HL-60/S4 treated with retinoic acid at 250 ng/mL for 4 days and 3 days (cell line): Measurements from ENCODE around the gene ANKEF1.

Source experiments
- in situ Hi-C: fragments of 300-500 bp; cut with MboI; formaldehyde crosslinking; loops from 2 replicates; pipeline ENCODE4 v1.7.0; 2022; ENCODE audit warnings: low sequenced_read_pairs

The ANKEF1 gene

GRCh38 chr20:10034717-10035571 lies at the start of gene ANKEF1:
TSS of gene ANKEF1 (plus strand) at chr20:10034987. CDS start at chr20:10038302, 3,315 bp downstream.
- in situ Hi-C loops, result no loop called here

GRCh38 chr20:9985281-9985680 lies 49.5 kb upstream of the ANKEF1 start:
- in situ Hi-C loops, result no loop called here

DNA sequence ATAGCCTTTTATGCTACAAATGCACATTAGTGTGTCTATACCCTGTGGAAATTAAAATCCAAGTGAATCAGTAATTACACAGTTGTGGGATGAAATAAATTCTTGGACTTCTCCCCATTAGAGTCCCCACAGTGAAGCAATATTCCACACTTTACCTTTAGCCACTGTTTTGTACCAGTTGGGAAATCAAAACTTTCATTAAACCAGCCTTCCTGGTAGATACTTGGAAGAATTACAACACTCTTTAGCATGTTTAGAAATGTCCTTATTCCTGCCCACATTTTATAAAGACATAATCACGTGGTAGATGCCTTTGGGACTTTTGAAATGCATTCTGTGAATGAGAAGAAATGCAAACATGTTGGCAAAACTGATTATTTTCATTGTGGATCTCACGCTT lies 49.0 kb upstream of the ANKEF1 start:
- in situ Hi-C loops, result no loop called here

GRCh38 chr20:9989066-9989724 lies 45.6 kb upstream of the ANKEF1 start:
- in situ Hi-C loops, result no loop called here

GRCh38 chr20:9993137-9993536 lies 41.6 kb upstream of the ANKEF1 start:
- in situ Hi-C loops, result no loop called here

DNA sequence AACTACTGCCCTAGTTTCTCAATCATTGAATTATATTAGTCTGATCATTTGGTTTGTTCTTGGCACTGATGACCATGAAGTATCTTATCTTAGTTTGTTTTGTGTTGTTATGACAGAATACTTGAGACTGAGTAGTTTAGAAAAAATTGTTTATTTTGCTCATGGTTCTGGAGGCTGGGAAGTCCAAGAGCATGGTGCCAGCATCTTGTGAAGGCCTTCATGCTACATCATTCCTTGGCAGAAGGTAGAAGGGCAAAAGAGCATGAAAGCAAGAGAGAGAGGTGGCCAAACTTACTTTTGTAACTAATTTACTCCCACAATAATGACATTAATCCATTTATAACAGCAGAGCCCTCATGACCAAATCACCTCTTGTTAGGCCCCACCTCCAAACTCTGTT lies 40.1 kb upstream of the ANKEF1 start:
- in situ Hi-C loops, result no loop called here

DNA sequence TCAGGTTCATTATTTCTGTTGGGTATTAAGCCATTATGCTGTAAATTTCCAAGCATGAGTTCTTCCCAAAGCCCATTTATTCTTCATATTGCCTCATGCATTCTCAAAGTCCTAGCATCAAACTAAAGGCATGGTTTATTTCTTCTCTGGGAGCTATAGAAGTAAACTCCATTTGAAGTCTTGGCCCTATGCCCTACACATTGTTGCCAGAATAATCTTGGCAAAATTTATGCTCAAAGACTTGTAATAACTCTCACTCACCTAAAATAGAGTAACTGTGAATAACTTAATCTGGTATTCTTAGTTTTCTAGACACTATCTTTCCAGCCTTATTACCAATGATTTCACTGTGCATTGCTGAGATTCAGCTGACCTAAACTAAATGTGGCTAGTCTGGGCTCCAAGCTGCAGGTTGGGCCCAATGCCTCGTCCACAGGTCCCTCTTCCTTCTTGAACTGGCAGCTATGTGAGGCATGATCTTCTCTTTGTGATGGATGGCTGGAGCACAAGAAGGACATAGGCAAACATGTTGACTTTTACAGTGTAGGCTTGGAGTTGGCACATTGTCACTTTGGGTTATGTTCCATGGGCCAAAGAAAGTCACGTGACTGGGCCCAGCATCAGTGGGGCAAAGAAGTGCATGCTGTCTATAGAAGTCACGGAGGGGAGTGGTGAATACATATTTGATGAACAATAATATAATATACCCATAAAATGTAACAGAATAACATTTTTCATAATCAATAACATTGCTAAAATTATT lies 39.1 kb upstream of the ANKEF1 start:
- in situ Hi-C loops, result no loop called here

DNA sequence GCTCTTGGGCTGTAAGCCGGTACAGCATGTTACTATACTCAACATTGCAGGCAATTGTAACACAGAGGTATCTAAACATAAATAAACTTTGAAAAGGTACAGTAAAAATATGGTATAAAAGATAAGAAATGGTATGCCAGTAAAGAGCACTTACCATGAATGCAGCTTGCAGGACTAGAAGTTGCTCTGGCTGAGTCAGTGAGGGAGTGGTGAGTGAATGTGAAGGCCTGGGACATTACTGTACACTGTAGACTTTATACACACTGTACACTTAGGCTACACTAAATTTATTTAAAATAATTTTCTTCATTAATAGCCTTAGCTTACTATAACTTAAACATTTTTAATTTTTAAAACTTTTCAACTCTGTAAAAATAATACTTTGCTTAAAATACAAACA lies 37.8 kb upstream of the ANKEF1 start:
- in situ Hi-C loops, result no loop called here

DNA sequence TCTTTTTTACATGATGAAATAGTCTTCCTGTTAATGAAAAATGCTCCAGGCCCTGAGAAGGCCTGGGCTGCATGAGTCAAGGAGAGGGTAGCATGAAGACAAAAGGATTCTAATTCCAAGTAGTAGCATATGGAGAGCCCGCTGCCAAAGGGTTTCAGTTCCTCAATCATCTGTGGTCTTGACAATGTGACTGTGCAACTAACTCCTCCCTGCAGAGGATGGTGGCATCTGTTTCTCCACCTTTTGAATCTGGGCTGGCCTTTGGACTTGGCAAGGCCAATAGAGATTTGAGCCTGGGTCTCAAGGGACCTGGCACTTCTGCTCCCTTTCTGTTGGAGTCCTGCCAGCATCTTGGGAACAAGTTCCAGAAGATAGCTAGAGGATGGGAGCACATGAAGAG lies 35.1 kb upstream of the ANKEF1 start:
- in situ Hi-C loops, result no loop called here

GRCh38 chr20:10002866-10003265 lies 31.9 kb upstream of the ANKEF1 start:
- in situ Hi-C loops, result no loop called here

DNA sequence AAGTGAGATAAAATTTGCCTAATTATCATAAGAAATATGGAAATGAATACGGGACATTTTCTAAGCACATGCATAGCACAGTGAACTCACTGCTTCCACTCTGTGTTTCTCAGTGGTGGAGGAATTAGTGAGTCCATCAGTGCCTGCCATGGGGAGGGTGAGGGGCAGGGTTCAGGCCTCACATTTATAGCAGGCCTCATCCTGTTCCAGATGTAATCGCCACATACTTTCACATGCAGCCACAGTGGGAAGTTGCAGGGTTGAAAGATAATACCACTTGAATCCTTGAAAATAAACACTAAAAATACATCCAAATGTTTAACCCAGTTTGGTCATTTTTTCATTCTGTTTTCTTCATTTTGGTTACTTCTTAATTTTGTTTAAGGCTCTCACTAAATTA lies 29.9 kb upstream of the ANKEF1 start:
- in situ Hi-C loops, result no loop called here

GRCh38 chr20:10005885-10006284 lies 28.9 kb upstream of the ANKEF1 start:
- in situ Hi-C loops, result no loop called here

DNA sequence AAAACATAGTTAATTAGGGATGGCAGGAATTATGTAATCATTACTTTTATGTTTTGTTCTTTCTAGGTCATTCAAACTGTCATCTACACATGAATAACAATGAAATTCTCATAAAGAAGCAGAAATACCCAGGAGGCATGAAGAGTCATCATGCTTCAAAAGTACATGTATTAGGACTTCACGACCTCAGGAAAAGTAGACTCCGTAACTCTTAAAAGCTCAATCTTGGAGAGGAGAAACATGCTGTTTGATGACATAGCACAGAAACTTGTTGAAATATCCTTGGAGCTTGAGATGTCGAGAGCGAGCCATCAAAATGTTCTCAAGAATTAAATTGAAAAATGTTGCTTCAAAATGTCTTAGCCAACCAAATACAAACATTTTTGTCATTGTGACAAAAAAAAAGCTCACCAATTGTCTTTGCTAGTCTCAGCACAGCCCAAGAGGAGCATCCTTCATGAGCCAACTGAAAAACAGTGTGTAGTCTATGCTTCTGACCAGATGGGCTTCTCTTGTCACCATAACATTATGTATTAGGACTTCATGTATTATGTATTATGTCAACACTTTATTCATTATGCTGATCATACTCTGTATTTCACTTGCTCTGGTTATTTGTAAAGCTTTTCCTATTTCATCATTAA lies 28.2 kb upstream of the ANKEF1 start:
- in situ Hi-C loops, result no loop called here

DNA sequence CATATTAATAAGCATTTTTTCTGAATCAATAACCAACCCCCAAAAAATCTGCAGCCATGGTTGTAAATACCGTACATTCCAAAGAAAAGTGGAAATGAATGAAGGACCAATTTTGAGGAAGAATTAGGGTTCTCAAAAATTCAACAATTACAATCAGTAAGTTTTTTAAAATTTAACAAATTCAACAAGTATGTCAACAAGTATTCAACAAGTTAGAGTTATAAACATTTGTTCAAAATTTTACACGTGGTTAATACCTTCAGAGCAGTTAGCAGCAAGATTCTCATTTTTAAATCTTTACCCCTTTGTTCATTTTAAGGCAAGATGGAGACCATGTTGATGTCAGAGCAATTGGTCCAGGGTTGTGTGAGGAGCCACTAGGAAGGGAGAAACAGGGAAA lies 27.6 kb upstream of the ANKEF1 start:
- in situ Hi-C loops, result no loop called here

DNA sequence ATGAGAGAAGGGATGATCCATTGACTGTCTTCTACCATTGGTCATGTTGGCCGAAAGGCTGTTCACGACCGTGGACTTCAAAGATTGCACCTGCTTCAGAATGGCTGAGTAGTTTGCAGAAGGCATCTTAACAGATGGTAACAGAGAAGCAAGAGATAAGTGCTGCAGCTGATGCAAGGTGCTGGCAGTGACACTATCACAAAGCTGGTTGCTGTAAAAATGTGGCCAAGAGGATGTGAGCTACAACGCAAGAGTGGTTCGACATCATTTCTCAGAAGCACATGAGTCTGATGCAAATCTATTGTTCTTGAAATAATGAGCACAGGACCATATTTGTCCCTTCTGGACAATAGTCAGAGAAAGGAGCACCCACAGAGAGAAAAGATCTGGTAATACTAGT lies 27.0 kb upstream of the ANKEF1 start:
- in situ Hi-C loops, result no loop called here

GRCh38 chr20:10012464-10012863 lies 22.3 kb upstream of the ANKEF1 start:
- in situ Hi-C loops, result no loop called here

DNA sequence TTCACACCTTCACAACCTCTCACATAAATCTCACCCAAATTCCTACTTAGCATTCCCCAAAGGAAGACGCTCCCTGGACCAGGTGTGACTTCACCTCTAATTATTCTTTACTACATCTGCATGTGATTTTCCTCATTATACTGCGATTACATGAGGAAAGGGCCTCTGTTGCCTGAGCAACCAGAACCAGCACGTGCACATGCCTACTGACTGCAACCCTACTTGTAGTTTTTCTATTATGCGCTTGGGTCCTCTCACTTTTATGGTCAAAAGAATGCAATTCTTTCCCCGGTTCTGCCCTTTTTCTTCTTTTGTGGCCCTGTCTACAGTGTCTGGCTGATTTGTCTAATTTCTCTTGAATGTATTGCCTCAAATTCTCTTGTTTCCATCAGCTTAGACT lies 20.4 kb upstream of the ANKEF1 start:
- in situ Hi-C loops, result no loop called here

DNA sequence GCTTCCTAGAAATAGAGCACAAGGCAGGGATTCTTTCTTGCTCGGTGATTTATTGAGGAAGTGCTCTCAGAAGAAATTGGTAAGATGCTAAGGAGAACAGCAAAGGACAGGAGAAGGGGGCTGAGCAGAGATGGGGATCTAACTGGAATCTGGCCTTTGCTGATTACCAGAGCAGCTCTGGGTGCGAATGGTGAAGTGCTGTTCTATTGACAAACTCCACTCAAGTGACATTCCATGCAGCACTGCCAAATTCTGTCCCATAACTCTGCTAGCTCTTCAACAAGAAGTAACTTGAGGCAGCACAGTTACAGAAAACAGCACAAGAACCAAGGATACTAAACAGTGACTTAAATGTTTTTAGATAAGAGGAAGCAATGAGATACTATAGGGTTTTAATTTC lies 13.8 kb upstream of the ANKEF1 start:
- in situ Hi-C loops, result no loop called here

GRCh38 chr20:10022625-10023024 lies 12.2 kb upstream of the ANKEF1 start:
- in situ Hi-C loops, result no loop called here

GRCh38 chr20:10023911-10024310 lies 10.9 kb upstream of the ANKEF1 start:
- in situ Hi-C loops, result no loop called here
